ENCODE data around the gene ABI3BP.

DNA sequence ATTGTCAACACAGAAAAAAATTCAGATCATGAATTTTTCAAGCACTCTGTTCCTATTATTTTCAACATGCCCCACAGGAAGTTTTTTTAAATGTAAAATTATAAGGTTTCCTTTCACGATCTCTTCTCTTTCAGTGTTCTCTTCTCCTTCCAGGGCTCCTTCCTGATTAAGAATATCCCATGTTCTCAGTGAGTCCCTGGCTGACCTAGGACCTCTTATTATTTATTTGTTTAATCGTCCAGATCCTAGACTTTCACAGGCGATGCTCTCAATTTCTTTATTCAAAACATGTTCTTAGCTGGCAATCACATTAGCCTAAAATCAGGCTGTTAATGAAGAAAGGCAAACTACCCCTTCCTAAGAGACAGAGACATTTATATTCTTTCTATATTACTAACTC lies 124.3 kb downstream of the ABI3BP start:
- TF ChIP-seq POLR2A (IDR thresholded peaks at IDR 0.05) = no peak
- TF ChIP-seq, protein P1, sequence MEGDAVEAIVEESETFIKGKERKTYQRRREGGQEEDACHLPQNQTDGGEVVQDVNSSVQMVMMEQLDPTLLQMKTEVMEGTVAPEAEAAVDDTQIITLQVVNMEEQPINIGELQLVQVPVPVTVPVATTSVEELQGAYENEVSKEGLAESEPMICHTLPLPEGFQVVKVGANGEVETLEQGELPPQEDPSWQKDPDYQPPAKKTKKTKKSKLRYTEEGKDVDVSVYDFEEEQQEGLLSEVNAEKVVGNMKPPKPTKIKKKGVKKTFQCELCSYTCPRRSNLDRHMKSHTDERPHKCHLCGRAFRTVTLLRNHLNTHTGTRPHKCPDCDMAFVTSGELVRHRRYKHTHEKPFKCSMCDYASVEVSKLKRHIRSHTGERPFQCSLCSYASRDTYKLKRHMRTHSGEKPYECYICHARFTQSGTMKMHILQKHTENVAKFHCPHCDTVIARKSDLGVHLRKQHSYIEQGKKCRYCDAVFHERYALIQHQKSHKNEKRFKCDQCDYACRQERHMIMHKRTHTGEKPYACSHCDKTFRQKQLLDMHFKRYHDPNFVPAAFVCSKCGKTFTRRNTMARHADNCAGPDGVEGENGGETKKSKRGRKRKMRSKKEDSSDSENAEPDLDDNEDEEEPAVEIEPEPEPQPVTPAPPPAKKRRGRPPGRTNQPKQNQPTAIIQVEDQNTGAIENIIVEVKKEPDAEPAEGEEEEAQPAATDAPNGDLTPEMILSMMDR (IDR thresholded peaks at IDR 0.05) = no peak
